Heart right ventricle (tissue), 16 donors: ENCODE data around the gene CACNA1A. TPM values are rescaled to one million over a fixed set of nuclear protein-coding genes. Genes with fewer than 3 reads are reported as not detected.

Experiments
- ATAC-seq, 8 donors: fragments of 200-7000 bp; cut with Tn5 transposase; one replicate each; pipeline ENCODE4 v1.9.1; 2020; ENCODE audit warnings: mild to moderate bottlenecking in 8 of 8, moderate library complexity in 8 of 8, moderate number of reproducible peaks in 1 of 8
- DNase-seq, 2 donors: peaks; one replicate each; pipeline ENCODE4 v3.0.0-alpha.2; 2020
- H3K27ac ChIP-seq, 10 donors: fragments of 200-600 bp; sonication (generic) in 2 of 10; one replicate each; pipeline versions ENCODE4 v1.5.0 to v1.8.0; 2020 to 2022; ENCODE audit warnings: mild to moderate bottlenecking in 3 of 10
- H3K27me3 ChIP-seq, 7 donors: fragments of 200-600 bp; one replicate each; pipeline ENCODE4 v1.8.0; 2021 to 2022; ENCODE audit warnings: mild to moderate bottlenecking in 2 of 7
- H3K36me3 ChIP-seq, 9 donors: fragments of 200-600 bp; sonication (generic) in 1 of 9; one replicate each; pipeline versions ENCODE4 v1.5.0 to v1.8.0; 2020 to 2022; ENCODE audit warnings: mild to moderate bottlenecking in 2 of 9
- H3K4me1 ChIP-seq, 9 donors: fragments of 200-600 bp; sonication (generic) in 1 of 9; one replicate each; pipeline versions ENCODE4 v1.5.0 to v1.8.0; 2020 to 2022; ENCODE audit warnings: mild to moderate bottlenecking in 4 of 9
- H3K4me3 ChIP-seq, 10 donors: fragments of 200-600 bp; sonication (generic) in 2 of 10; one replicate each; pipeline versions ENCODE4 v1.5.0 to v1.8.0; 2020 to 2022; ENCODE audit warnings: mild to moderate bottlenecking in 7 of 10, moderate library complexity in 2 of 10
- H3K9me3 ChIP-seq, 11 donors: fragments of 200-600 bp in 10 of 11; sonication (generic) in 2 of 11; one replicate each; pipeline versions ENCODE4 v1.5.0 to v1.8.0; 2013 to 2022; ENCODE audit warnings: mild to moderate bottlenecking in 2 of 11, control low read depth in 1 of 11, moderate library complexity in 1 of 11
- CTCF ChIP-seq, 9 donors: fragments of 200-600 bp; sonication (generic) in 2 of 9; IDR thresholded peaks; one replicate each; pipeline versions ENCODE4 v1.5.0 to v1.8.0; 2021 to 2022; ENCODE audit warnings: antibody characterized with exemption in 9 of 9, mild to moderate bottlenecking in 5 of 9, moderate library complexity in 1 of 9
- WGBS, 2 donors: extraction: QIAGEN DNeasy Blood & Tissue Kit; methylation state at CpG; one replicate each; pipeline ENCODE4 v1.1.7; 2013; ENCODE audit warnings: inconsistent platforms in 1 of 2; 5-methylcytosine and 5-hydroxymethylcytosine counted together
- intact Hi-C, 10 donors: fragments of 100-400 bp; cut with DNase I; formaldehyde crosslinking; loops; one replicate each; pipeline versions ENCODE4 v1.11.1 to v1.14.2; 2022
- polyA plus RNA-seq, 2 donors: library from polyadenylated mRNA; stranded (reverse); fragments of 200-250 nt; gene quantifications; one replicate each; pipeline ENCODE4 v1.2.3, GENCODE V29; 2013
- total RNA-seq, 10 donors: library from RNA; stranded (reverse); fragmentation: NEBNext Ultra II Directional in 3 of 10; extraction: Animal tissue kit (Norgen Biotek cat#: 25700) in 3 of 10; gene quantifications; one replicate each; pipeline versions ENCODE4 v1.2.1 to v1.2.4, GENCODE V29; 2021 to 2023
- donor health status: Arrhythmogenic right ventricular cardiomyopathy.
- donor health status: ischemic (EF 13 %, LVEDD 7.1; RV severe dilation, severe dysfunction).
- donor health status: healthy with polysubstance abuse.
- donor health status: DM: no; HTN: yes; CAD: no.
- donor health status: DM: no; HTN: no; CAD: no.
- donor health status: ischemic (EF 25% LVEDD 6.9; RV normal size, moderate dysfunction).
- donor health status: ischemic (EF 25% LVEDD 5.7; RV mildly dilated, moderate dysfunction).
- donor health status: healthy.
- donor health status: DM: yes; HTN: yes; CAD: no.
- donor health status: Ischemic cardiomyopathy.
- donor health status: ischemic (EF 35%, LVEDD 5.7; RV mildly dilated, moderate dysfunction).
- donor health status: nonischemic (EF 11% LVEDD 7.7; RV severe dilation, severe dysfunction).
- donor health status: DM: yes; HTN: yes; CAD: no.
- donor health status: PGD.
- donor health status: ischemic (EF 29% LVEDD 5.4; RV normal size, mild dysfunction).
- donor health status: nonischemic (EF 23%, LVEDD 6.1; RV moderate dilation, normal function).

Gene CACNA1A
- total and polyA plus RNA-seq, 12 donors = 0.21 to 2.3 (median 0.66) TPM

- DNase-seq (no peak), ATAC-seq (no peak)
- TF ChIP-seq CTCF (IDR thresholded peaks at IDR 0.05) = no peak
- intact Hi-C loops = loop anchor here in 9 of 10 donors (5.0 to 10.0 kb wide), 7 partner anchors 150 to 590 kb away; no protein-coding TSS in a partner anchor
- H3K36me3 ChIP-seq = no peaks in the 10 kb centered on the region
- 71 to 75% methylated on average over 10 of the region's 10 CpGs for WGBS, 2 donors
- no peak overlapping the region for H3K4me3 ChIP-seq
- no peak overlapping the region for H3K27ac ChIP-seq
- H3K27me3 ChIP-seq = peaks cover 0 to 8% (median 0%) of the 10 kb centered on the region in 7 donors
- peaks cover 0 to 13% (median 0%) of the 10 kb centered on the region in 11 donors for H3K9me3 ChIP-seq
- H3K4me1 ChIP-seq = peaks cover 0 to 9% (median 0%) of the 10 kb centered on the region in 9 donors
Measured at GRCh38 chr19:13275016-13275722, 231.1 kb downstream of the CACNA1A start.

- intact Hi-C loops = loop anchor here in 6 of 10 donors (10.0 kb wide), 4 partner anchors 154 to 594 kb away; no protein-coding TSS in a partner anchor
- Histone ChIP-seq H3K36me3 (no peaks in the 10 kb centered on the region), H3K27ac (no peak overlapping the region), H3K27me3 (no peaks in the 10 kb centered on the region), H3K9me3 (peaks cover 0 to 13% (median 0%) of the 10 kb centered on the region in 11 donors), H3K4me3 (no peak overlapping the region), H3K4me1 (no peaks in the 10 kb centered on the region)
- no peak for TF ChIP-seq CTCF (IDR thresholded peaks at IDR 0.05)
- DNase-seq (no peak), ATAC-seq (no peak)
- 85 to 94% methylated on average over 5 of the region's 5 CpGs for WGBS, 2 donors
Measured at GRCh38 chr19:13270514-13271105, 235.7 kb downstream of the CACNA1A start.

GRCh38 chr19:13269348-13269747, 236.9 kb downstream of the CACNA1A start:
- Histone ChIP-seq H3K36me3 (no peaks in the 10 kb centered on the region), H3K4me3 (no peak overlapping the region), H3K27me3 (no peaks in the 10 kb centered on the region), H3K27ac (no peak overlapping the region), H3K4me1 (no peaks in the 10 kb centered on the region), H3K9me3 (peaks cover 0 to 13% (median 0%) of the 10 kb centered on the region in 11 donors)
- DNase-seq (no peak), ATAC-seq (no peak)
- intact Hi-C loops = loop anchor here in 4 of 10 donors (10.0 kb wide), 2 partner anchors 145 to 155 kb away; partner anchors contain the start of genes NACC1 (in 1 of the 4) and TRMT1 (in 1 of the 4)
- 94 to 96% methylated on average over 10 of the region's 10 CpGs for WGBS, 2 donors
- no peak for TF ChIP-seq CTCF (IDR thresholded peaks at IDR 0.05)

GRCh38 chr19:13267889-13268288, 238.4 kb downstream of the CACNA1A start:
- H3K36me3 ChIP-seq = no peaks in the 10 kb centered on the region
- no peak for DNase-seq
- no peak for TF ChIP-seq CTCF (IDR thresholded peaks at IDR 0.05)
- no peak overlapping the region for H3K4me3 ChIP-seq
- H3K9me3 ChIP-seq = peaks cover 0 to 13% (median 0%) of the 10 kb centered on the region in 11 donors
- intact Hi-C loops = loop anchor here in 4 of 10 donors (10.0 kb wide), 2 partner anchors 143 to 153 kb away; partner anchors contain the start of genes NACC1 (in 1 of the 4) and TRMT1 (in 1 of the 4)
- H3K27me3 ChIP-seq = no peaks in the 10 kb centered on the region
- H3K4me1 ChIP-seq = no peaks in the 10 kb centered on the region
- no peak for ATAC-seq
- H3K27ac ChIP-seq = no peak overlapping the region
- WGBS, 2 donors = 78 to 79% methylated on average over 4 of the region's 4 CpGs
